Sigmoid colon (tissue), 7 donors: ENCODE measurements around the gene RHBDL3. TPM values are rescaled to one million over a fixed set of nuclear protein-coding genes. Genes with fewer than 3 reads are reported as not detected.
A peak's percentile ranks its signal among the peaks of the same experiment; 100 is the strongest.

Experiments used
- DNase-seq: peaks from one replicate; pipeline ENCODE4 v3.0.0-alpha.2; 2019
- H3K27ac ChIP-seq, 4 donors: fragments of 200-600 bp; sonication (generic); one replicate each; pipeline ENCODE4 v1.5.1; 2016 to 2019; ENCODE audit warnings: mild to moderate bottlenecking in 1 of 4
- H3K27me3 ChIP-seq, 3 donors: fragments of 200-600 bp; sonication (generic); one replicate each; pipeline ENCODE4 v1.5.1; 2019; ENCODE audit warnings: mild to moderate bottlenecking in 1 of 3
- H3K36me3 ChIP-seq, 4 donors: fragments of 200-600 bp; sonication (generic); one replicate each; pipeline ENCODE4 v1.5.1; 2016 to 2019
- H3K4me1 ChIP-seq, 4 donors: fragments of 200-600 bp; sonication (generic); one replicate each; pipeline ENCODE4 v1.5.1; 2017 to 2019
- H3K4me3 ChIP-seq, 4 donors: fragments of 200-600 bp; sonication (generic); one replicate each; pipeline ENCODE4 v1.5.1; 2017 to 2019; ENCODE audit warnings: mild to moderate bottlenecking in 2 of 4, moderate library complexity in 1 of 4
- H3K9me3 ChIP-seq, 4 donors: fragments of 200-600 bp in 3 of 4; sonication (generic) in 3 of 4; one replicate each; pipeline versions ENCODE4 v1.5.1 to v1.6.1; 2013 to 2019
- CTCF ChIP-seq, 4 experiments: fragments of 450-650 bp in 3 of 4; fragments of 200-600 bp in 1 of 4; IDR thresholded peaks; one replicate each; pipeline ENCODE4 v1.5.1; 2016 to 2019; ENCODE audit warnings: antibody characterized with exemption in 4 of 4, mild to moderate bottlenecking in 3 of 4, moderate library complexity in 2 of 4
- EP300 ChIP-seq, 4 donors: sonication (generic); formaldehyde crosslinking; IDR thresholded peaks; one replicate each; pipeline ENCODE4 v1.6.1; 2017; ENCODE audit warnings: antibody characterized with exemption in 4 of 4
- POLR2A ChIP-seq, 2 donors: fragments of 450-650 bp; IDR thresholded peaks; one replicate each; pipeline ENCODE4 v1.6.1; 2016; ENCODE audit warnings: antibody characterized with exemption in 2 of 2, mild to moderate bottlenecking in 2 of 2, moderate library complexity in 2 of 2
- POLR2AphosphoS5 ChIP-seq, 4 donors: sonication (generic); formaldehyde crosslinking; IDR thresholded peaks; one replicate each; pipeline ENCODE4 v1.6.1; 2017; ENCODE audit warnings: antibody characterized with exemption in 4 of 4
- WGBS, 2 donors: extraction: QIAGEN DNeasy Blood & Tissue Kit; methylation state at CpG; one replicate each; pipeline ENCODE4 v1.1.7; 2013; 5-methylcytosine and 5-hydroxymethylcytosine counted together
- intact Hi-C: fragments of 100-400 bp; cut with DNase I; formaldehyde crosslinking; loops from one replicate; pipeline ENCODE4 v1.15.1; 2023
- polyA plus RNA-seq, 3 donors: library from polyadenylated mRNA; stranded (reverse); fragments of 200-250 nt; gene quantifications; one replicate each; pipeline ENCODE4 v1.2.3, GENCODE V29; 2013
- total RNA-seq, 4 donors: library from RNA; depleted of rRNA; stranded (reverse); fragments of >200 nt; gene quantifications; one replicate each; pipeline ENCODE4 v1.1.0, GENCODE V29; 2016
- donor health status: healthy with polysubstance abuse.
- donor health status: Bipolar disorder and iron deficiency.
- donor health status: healthy.

Gene RHBDL3
- total and polyA plus RNA-seq, 7 donors = 0.23 to 0.83 (median 0.61) TPM; not detected in 1

- Histone ChIP-seq H3K4me3 (no peak overlapping the region), H3K9me3 (no peaks in the 10 kb centered on the region), H3K27me3 (no peaks in the 10 kb centered on the region), H3K36me3 (no peaks in the 10 kb centered on the region), H3K27ac (no peak overlapping the region), H3K4me1 (peaks cover 0 to 4% (median 0%) of the 10 kb centered on the region in 4 donors)
- DNase-seq = no peak
- WGBS, 2 donors = 65 to 78% methylated on average over 2 of the region's 2 CpGs
- intact Hi-C loops = no loop called here
- TF ChIP-seq POLR2A (IDR thresholded peaks at IDR 0.05) (no peak), CTCF (IDR thresholded peaks at IDR 0.05) (no peak), EP300 (IDR thresholded peaks at IDR 0.05) (no peak), POLR2AphosphoS5 (IDR thresholded peaks at IDR 0.05) (no peak)
Observed at GRCh38 chr17:32303781-32304288, 38.2 kb downstream of the RHBDL3 start.

- H3K9me3 ChIP-seq = no peaks in the 10 kb centered on the region
- 86 to 88% methylated on average over 9 of the region's 9 CpGs for WGBS, 2 donors
- H3K4me1 ChIP-seq = no peaks in the 10 kb centered on the region
- H3K36me3 ChIP-seq = no peaks in the 10 kb centered on the region
- no peak for DNase-seq
- H3K27me3 ChIP-seq = no peaks in the 10 kb centered on the region
- H3K27ac ChIP-seq = no peak overlapping the region
- H3K4me3 ChIP-seq = no peak overlapping the region
- intact Hi-C loops = no loop called here
- no peak for TF ChIP-seq POLR2AphosphoS5 (IDR thresholded peaks at IDR 0.05)
- TF ChIP-seq EP300 (IDR thresholded peaks at IDR 0.05) = no peak
- no peak for TF ChIP-seq CTCF (IDR thresholded peaks at IDR 0.05)
- TF ChIP-seq POLR2A (IDR thresholded peaks at IDR 0.05) = no peak
Observed at GRCh38 chr17:32305049-32305448, 39.4 kb downstream of the RHBDL3 start.

GRCh38 chr17:32307658-32308057 lies 42.0 kb downstream of the RHBDL3 start:
- no peak for DNase-seq
- H3K9me3 ChIP-seq = no peaks in the 10 kb centered on the region
- peaks cover 0 to 8% (median 7%) of the 10 kb centered on the region in 4 donors for H3K4me1 ChIP-seq
- H3K36me3 ChIP-seq = no peaks in the 10 kb centered on the region
- intact Hi-C loops = no loop called here
- WGBS, 2 donors = 45 to 64% methylated on average over 4 of the region's 4 CpGs
- H3K27me3 ChIP-seq = no peaks in the 10 kb centered on the region
- H3K27ac ChIP-seq = no peak overlapping the region
- TF ChIP-seq POLR2A (IDR thresholded peaks at IDR 0.05) = no peak
- no peak for TF ChIP-seq CTCF (IDR thresholded peaks at IDR 0.05)
- TF ChIP-seq EP300 (IDR thresholded peaks at IDR 0.05) = no peak
- no peak for TF ChIP-seq POLR2AphosphoS5 (IDR thresholded peaks at IDR 0.05)
- H3K4me3 ChIP-seq = no peak overlapping the region

GRCh38 chr17:32311028-32311536 lies 45.5 kb downstream of the RHBDL3 start:
- no peak for DNase-seq
- 11 to 44% methylated on average over 9 of the region's 9 CpGs for WGBS, 2 donors
- H3K9me3 ChIP-seq = no peaks in the 10 kb centered on the region
- peaks cover 0 to 8% (median 7%) of the 10 kb centered on the region in 4 donors for H3K4me1 ChIP-seq
- H3K27ac ChIP-seq = peak overlapping the region in 1 of 4 donors; percentile 22
- no peak for TF ChIP-seq POLR2AphosphoS5 (IDR thresholded peaks at IDR 0.05)
- TF ChIP-seq CTCF (IDR thresholded peaks at IDR 0.05) = no peak
- no peak for TF ChIP-seq EP300 (IDR thresholded peaks at IDR 0.05)
- TF ChIP-seq POLR2A (IDR thresholded peaks at IDR 0.05) = no peak
- no peaks in the 10 kb centered on the region for H3K27me3 ChIP-seq
- intact Hi-C loops = no loop called here
- peak overlapping the region; percentile 2 to 29 (median 14) for H3K4me3 ChIP-seq
- no peaks in the 10 kb centered on the region for H3K36me3 ChIP-seq

- TF ChIP-seq POLR2A (IDR thresholded peaks at IDR 0.05) (no peak), EP300 (IDR thresholded peaks at IDR 0.05) (no peak), POLR2AphosphoS5 (IDR thresholded peaks at IDR 0.05) (no peak)
- WGBS, 2 donors = 73 to 91% methylated on average over 9 of the region's 9 CpGs
- intact Hi-C loops = no loop called here
- DNase-seq = no peak
- Histone ChIP-seq H3K4me1 (peaks cover 0 to 8% (median 7%) of the 10 kb centered on the region in 4 donors), H3K4me3 (no peak overlapping the region), H3K36me3 (no peaks in the 10 kb centered on the region), H3K27me3 (no peaks in the 10 kb centered on the region), H3K27ac (no peak overlapping the region), H3K9me3 (no peaks in the 10 kb centered on the region)
Observed at GRCh38 chr17:32314636-32315035, 49.0 kb downstream of the RHBDL3 start.
